Brain microvascular endothelial cell (primary cell): ENCODE measurements around the gene YWHAG.

Experiments used
- DNase-seq: peaks from one replicate; pipeline ENCODE4 v3.0.0-alpha.2; 2020
- H3K27ac ChIP-seq: fragments of 250-450 bp; sonication (Bioruptor Pico); 2 replicates; pipeline ENCODE4 v1.5.1; 2020; ENCODE audit warnings: mild to moderate bottlenecking, moderate library complexity
- H3K27me3 ChIP-seq: fragments of 250-450 bp; sonication (Bioruptor Pico); replicated peaks from 2 replicates; pipeline ENCODE4 v1.5.1; 2020; ENCODE audit warnings: mild to moderate bottlenecking
- H3K36me3 ChIP-seq: fragments of 250-450 bp; sonication (Bioruptor Pico); replicated peaks from 2 replicates; pipeline ENCODE4 v1.5.1; 2020; ENCODE audit warnings: mild to moderate bottlenecking
- H3K4me3 ChIP-seq: 2 replicates; pipeline ENCODE4 v1.5.1; 2011; ENCODE audit warnings: low read depth, mild to moderate bottlenecking, control low read depth, low read length, moderate library complexity
- CTCF ChIP-seq: IDR thresholded peaks from 2 replicates; pipeline ENCODE4 v1.5.1; 2011; ENCODE audit warnings: low read depth, mild to moderate bottlenecking, moderate library complexity, low read length, control low read depth, inconsistent platforms; ENCODE audit errors: missing control alignments
- in situ Hi-C: cut with HindIII; loops from 2 replicates; pipeline ENCODE4 v1.10.0; 2017; ENCODE audit warnings: low sequenced_read_pairs, low pct_ligation_motif_present

YWHAG gene

DNA sequence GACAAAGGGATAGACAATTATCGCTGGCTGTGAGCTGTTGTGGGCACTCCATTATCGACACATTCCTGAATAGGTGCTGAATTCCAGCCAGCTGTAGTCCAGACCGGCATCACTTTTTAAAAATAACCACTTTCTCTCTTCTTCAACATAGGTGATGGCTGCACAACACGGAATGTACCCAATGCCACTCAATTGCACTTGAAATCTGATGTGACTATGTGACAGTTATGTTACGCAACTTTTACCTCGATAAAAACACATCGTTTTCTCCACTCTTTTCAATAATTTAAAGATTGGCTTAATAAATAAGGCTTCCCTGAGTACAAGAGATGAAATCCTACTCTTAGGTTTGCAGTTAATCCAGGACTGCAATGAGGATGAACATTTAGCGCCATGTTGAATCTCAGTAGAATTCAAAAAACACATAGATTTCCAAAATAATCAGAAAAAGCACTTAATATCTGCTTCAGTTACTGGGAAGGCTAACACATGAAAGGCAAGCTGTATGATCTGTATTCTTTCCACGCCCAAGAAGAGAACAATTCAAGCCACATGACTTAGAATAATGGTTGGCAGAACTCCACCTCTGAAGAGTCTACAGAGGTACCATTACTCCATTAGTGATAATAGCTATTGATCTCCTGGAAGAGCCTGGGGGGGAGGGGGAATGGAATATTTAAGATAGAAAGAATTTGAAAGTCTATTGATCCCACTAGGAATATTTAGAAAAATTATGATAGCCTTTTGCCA, 3.6 kb downstream of the YWHAG start:
- TF ChIP-seq CTCF: no peak
- no peak overlapping the region for H3K4me3 ChIP-seq
- H3K27ac ChIP-seq: no peak overlapping the region
- DNase-seq: no peak
- peaks cover 25% of the 10 kb centered on the region for H3K36me3 ChIP-seq
- no peaks in the 10 kb centered on the region for H3K27me3 ChIP-seq
- in situ Hi-C loops: no loop called here

DNA sequence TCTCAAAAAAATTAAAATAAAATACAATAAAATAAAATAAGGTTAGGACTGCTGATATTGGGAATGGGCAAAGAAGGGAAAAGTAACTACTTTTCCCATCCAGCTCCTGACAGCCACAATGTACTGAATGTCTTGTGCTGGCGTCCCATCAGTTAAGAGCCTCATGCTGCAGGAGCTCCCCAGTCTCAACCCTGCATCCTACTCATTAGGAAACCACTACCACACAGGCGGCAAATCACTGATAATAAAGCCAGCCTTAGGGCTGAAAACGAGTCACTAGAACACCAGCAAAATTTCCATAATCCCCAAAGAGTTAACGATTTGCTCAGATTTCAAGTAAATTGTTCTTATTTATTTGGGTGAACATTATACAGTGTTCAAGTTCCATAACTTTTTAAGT, 4.3 kb downstream of the YWHAG start:
- TF ChIP-seq CTCF: no peak
- H3K27me3 ChIP-seq: no peaks in the 10 kb centered on the region
- DNase-seq: no peak
- H3K27ac ChIP-seq: no peak overlapping the region
- in situ Hi-C loops: no loop called here
- H3K4me3 ChIP-seq: no peak overlapping the region
- H3K36me3 ChIP-seq: peaks cover 29% of the 10 kb centered on the region

- Histone ChIP-seq H3K27me3 (no peaks in the 10 kb centered on the region), H3K36me3 (peaks cover 33% of the 10 kb centered on the region), H3K27ac (no peak overlapping the region), H3K4me3 (no peak overlapping the region)
- no peak for DNase-seq
- in situ Hi-C loops: no loop called here
- TF ChIP-seq CTCF: no peak
Observed at GRCh38 chr7:76353744-76354143, 5.0 kb downstream of the YWHAG start.

- TF ChIP-seq CTCF: no peak
- no peak overlapping the region for H3K4me3 ChIP-seq
- H3K27ac ChIP-seq: no peak overlapping the region
- no peak for DNase-seq
- no peaks in the 10 kb centered on the region for H3K27me3 ChIP-seq
- in situ Hi-C loops: no loop called here
- H3K36me3 ChIP-seq: peaks cover 39% of the 10 kb centered on the region
Observed at GRCh38 chr7:76352193-76352592, 6.6 kb downstream of the YWHAG start.

DNA sequence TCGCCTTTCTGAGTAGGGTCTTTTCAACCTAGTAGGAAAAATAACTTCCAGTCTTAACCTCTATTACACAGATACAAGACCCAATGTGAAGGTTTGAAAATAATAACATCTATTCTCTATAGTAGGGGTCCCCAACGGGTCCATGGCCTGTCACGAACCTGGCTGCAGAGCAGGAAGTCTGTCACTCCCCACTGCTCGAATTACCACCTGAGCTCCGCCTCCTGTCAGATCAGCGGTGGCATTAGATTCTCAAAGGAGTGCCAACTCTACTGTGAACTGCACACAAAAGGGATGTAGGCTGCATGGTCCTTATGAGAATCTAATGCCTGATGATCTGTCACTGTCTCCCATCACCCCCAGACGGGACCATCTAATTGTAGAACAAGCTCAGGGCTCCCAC, 7.4 kb downstream of the YWHAG start:
- Histone ChIP-seq H3K27me3 (no peaks in the 10 kb centered on the region), H3K4me3 (no peak overlapping the region), H3K36me3 (peaks cover 44% of the 10 kb centered on the region), H3K27ac (no peak overlapping the region)
- in situ Hi-C loops: no loop called here
- no peak for DNase-seq
- no peak for TF ChIP-seq CTCF

DNA sequence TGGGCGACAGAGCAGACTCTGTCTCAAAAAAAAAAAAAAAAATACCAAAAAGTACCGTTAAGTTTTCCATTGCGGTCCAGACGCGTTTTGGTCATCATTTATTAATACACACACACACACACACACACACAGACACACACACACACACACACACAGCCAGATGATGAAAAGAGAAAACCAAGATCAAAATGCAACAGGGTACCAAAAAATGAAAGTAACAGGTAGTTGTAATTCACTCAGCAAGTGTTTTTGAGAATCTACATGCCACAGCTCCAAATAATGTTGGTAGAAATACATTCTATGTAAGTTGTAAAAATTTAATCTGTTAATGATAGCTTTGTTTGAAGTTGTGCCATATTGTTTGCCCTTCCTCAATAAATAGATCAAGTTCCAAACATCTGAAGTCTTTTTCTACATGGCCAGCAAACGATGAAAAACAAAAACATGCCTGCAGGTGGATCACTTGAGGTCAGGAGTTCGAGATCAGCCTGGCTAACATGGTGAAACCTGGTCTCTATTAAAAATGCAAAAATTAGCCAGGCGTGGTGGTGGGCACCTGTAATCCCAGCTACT, 9.4 kb downstream of the YWHAG start:
- no peak for TF ChIP-seq CTCF
- H3K36me3 ChIP-seq: peaks cover 45% of the 10 kb centered on the region
- H3K27ac ChIP-seq: no peak overlapping the region
- in situ Hi-C loops: no loop called here
- H3K27me3 ChIP-seq: no peaks in the 10 kb centered on the region
- no peak overlapping the region for H3K4me3 ChIP-seq
- DNase-seq: no peak
